ENCODE results near the gene CDKN3. TPM values are rescaled to one million over a fixed set of nuclear protein-coding genes. Genes with fewer than 3 reads are reported as not detected.
"Not testable (repeated sequence)": the region's sequence is repeated elsewhere in the genome, so short reads cannot be mapped to it uniquely, and the experiment has no call there.

Gene CDKN3
- total RNA-seq, 1 donor from 2014 or later = 152 TPM

DNA sequence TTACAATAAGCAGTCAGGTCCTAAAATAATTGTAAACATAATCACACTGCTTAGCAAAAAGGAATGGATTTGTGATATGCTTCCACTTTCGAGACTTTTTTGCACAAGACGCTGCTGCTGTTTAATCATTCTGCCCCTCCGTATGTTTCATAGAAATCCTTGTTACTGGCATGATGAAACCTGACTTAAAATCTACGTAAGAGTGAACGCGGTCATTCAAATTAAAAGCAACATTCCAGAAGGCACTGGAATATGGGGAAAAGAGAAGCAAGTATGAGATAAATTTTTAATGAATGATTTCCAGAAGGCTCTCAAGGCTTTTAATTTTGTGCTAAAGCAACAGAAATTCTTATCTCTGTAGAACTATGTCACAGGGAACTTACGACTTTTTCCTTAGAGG is 43.2 kb downstream of the CDKN3 start:
- Mint-ChIP-seq H3K4me1 (peaks cover 36% of the 10 kb centered on the region), H3K36me3 (peaks cover 12% of the 10 kb centered on the region), H3K9me3 (no peaks in the 10 kb centered on the region), H3K27me3 (ENCODE audit: insufficient read depth, low read depth) (no peaks in the 10 kb centered on the region), H3K27ac (peak overlapping the region; percentile 98), H3K4me3 (peak overlapping the region; percentile 94)
- Histone ChIP-seq H3K79me2 (ENCODE audit: low read depth) (peaks cover 57% of the 10 kb centered on the region), H3K27ac (peak overlapping the region; percentile 97), H3K9me3 (ENCODE audit: low read depth) (no peaks in the 10 kb centered on the region), H3K27me3 (no peaks in the 10 kb centered on the region), H4K20me1 (ENCODE audit: low read depth) (peaks cover 12% of the 10 kb centered on the region), H3K4me3 (peak overlapping the region; percentile 91), H2AFZ (replicated peaks) (no peak overlapping the region), H3F3A (ENCODE audit: low read depth) (peaks cover 31% of the 10 kb centered on the region), H3K36me3 (no peaks in the 10 kb centered on the region), H3K4me2 (peak overlapping the region; percentile 88), H3K4me1 (peaks cover 42% of the 10 kb centered on the region), H3K9ac (peak overlapping the region; percentile 71)
- TF ChIP-seq EZH2phosphoT487 (IDR thresholded peaks at IDR 0.05) = no peak
- TF ChIP-seq, protein P1, sequence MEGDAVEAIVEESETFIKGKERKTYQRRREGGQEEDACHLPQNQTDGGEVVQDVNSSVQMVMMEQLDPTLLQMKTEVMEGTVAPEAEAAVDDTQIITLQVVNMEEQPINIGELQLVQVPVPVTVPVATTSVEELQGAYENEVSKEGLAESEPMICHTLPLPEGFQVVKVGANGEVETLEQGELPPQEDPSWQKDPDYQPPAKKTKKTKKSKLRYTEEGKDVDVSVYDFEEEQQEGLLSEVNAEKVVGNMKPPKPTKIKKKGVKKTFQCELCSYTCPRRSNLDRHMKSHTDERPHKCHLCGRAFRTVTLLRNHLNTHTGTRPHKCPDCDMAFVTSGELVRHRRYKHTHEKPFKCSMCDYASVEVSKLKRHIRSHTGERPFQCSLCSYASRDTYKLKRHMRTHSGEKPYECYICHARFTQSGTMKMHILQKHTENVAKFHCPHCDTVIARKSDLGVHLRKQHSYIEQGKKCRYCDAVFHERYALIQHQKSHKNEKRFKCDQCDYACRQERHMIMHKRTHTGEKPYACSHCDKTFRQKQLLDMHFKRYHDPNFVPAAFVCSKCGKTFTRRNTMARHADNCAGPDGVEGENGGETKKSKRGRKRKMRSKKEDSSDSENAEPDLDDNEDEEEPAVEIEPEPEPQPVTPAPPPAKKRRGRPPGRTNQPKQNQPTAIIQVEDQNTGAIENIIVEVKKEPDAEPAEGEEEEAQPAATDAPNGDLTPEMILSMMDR (IDR thresholded peaks at IDR 0.05) = no peak
- TF ChIP-seq EZH2 (IDR thresholded peaks at IDR 0.05) = no peak
- no peak for DNase-seq (ENCODE audit: low spot score)

- peaks cover 8% of the 10 kb centered on the region for H4K20me1 ChIP-seq (ENCODE audit: low read depth)
- H3K4me1 ChIP-seq = peaks cover 38% of the 10 kb centered on the region
- peak overlapping the region; percentile 71 for H3K9ac ChIP-seq
- no peaks in the 10 kb centered on the region for H3K27me3 Mint-ChIP-seq (ENCODE audit: insufficient read depth, low read depth)
- no peak for DNase-seq (ENCODE audit: low spot score)
- no peaks in the 10 kb centered on the region for H3K9me3 Mint-ChIP-seq
- TF ChIP-seq EZH2phosphoT487 (IDR thresholded peaks at IDR 0.05) (no peak), EZH2 (IDR thresholded peaks at IDR 0.05) (no peak)
- TF ChIP-seq, protein P1 (IDR thresholded peaks at IDR 0.05) = no peak
- H2AFZ ChIP-seq (replicated peaks) = peak overlapping the region; percentile 70
- no peaks in the 10 kb centered on the region for H3K27me3 ChIP-seq
- H3K27ac Mint-ChIP-seq = peak overlapping the region; percentile 98
- H3K36me3 ChIP-seq = no peaks in the 10 kb centered on the region
- H3K27ac ChIP-seq = peak overlapping the region; percentile 97
- peaks cover 52% of the 10 kb centered on the region for H3K79me2 ChIP-seq (ENCODE audit: low read depth)
- peak overlapping the region; percentile 88 for H3K4me2 ChIP-seq
- H3K4me3 ChIP-seq = peak overlapping the region; percentile 91
- no peaks in the 10 kb centered on the region for H3K9me3 ChIP-seq (ENCODE audit: low read depth)
- H3K36me3 Mint-ChIP-seq = peaks cover 12% of the 10 kb centered on the region
- peaks cover 34% of the 10 kb centered on the region for H3K4me1 Mint-ChIP-seq
- peaks cover 31% of the 10 kb centered on the region for H3F3A ChIP-seq (ENCODE audit: low read depth)
- H3K4me3 Mint-ChIP-seq = peak overlapping the region; percentile 94
Measured at GRCh38 chr14:54440476-54440872, 43.7 kb downstream of the CDKN3 start.

GRCh38 chr14:54440873-54441868 is 44.4 kb downstream of the CDKN3 start, which contains the start of gene CNIH1:
Gene CNIH1, minus strand, starts transcription at chr14:54441374. Its CDS starts 47 bp downstream, at chr14:54441327.
- H3K4me2 ChIP-seq = peak within 1 kb of the TSS; percentile 88
- Mint-ChIP-seq H3K27ac (peak within 1 kb of the TSS; percentile 98), H3K4me3 (peak within 1 kb of the TSS; percentile 94), H3K9me3 (no peaks in the 10 kb centered on the region), H3K4me1 (peaks cover 35% of the 10 kb centered on the region), H3K27me3 (ENCODE audit: insufficient read depth, low read depth) (peaks cover 4% of the 10 kb centered on the region), H3K36me3 (peaks cover 10% of the 10 kb centered on the region)
- H4K20me1 ChIP-seq (ENCODE audit: low read depth) = peaks cover 4% of the 10 kb centered on the region
- H3F3A ChIP-seq (ENCODE audit: low read depth) = peaks cover 31% of the 10 kb centered on the region
- peak; percentile 97 for DNase-seq (ENCODE audit: low spot score)
- no peaks in the 10 kb centered on the region for H3K27me3 ChIP-seq
- H3K9me3 ChIP-seq (ENCODE audit: low read depth) = no peaks in the 10 kb centered on the region
- peak within 1 kb of the TSS; percentile 71 for H3K9ac ChIP-seq
- H3K4me3 ChIP-seq = peak within 1 kb of the TSS; percentile 91
- peaks cover 45% of the 10 kb centered on the region for H3K79me2 ChIP-seq (ENCODE audit: low read depth)
- H3K27ac ChIP-seq = peak within 1 kb of the TSS; percentile 97
- peak within 1 kb of the TSS; percentile 78 for H2AFZ ChIP-seq (replicated peaks)
- peaks cover 31% of the 10 kb centered on the region for H3K4me1 ChIP-seq
- peak; percentile 36 for TF ChIP-seq EZH2 (IDR thresholded peaks at IDR 0.05)
- no peak for TF ChIP-seq EZH2phosphoT487 (IDR thresholded peaks at IDR 0.05)
- TF ChIP-seq, protein P1 (IDR thresholded peaks at IDR 0.05) = peak; percentile 93
- H3K36me3 ChIP-seq = no peaks in the 10 kb centered on the region

DNA sequence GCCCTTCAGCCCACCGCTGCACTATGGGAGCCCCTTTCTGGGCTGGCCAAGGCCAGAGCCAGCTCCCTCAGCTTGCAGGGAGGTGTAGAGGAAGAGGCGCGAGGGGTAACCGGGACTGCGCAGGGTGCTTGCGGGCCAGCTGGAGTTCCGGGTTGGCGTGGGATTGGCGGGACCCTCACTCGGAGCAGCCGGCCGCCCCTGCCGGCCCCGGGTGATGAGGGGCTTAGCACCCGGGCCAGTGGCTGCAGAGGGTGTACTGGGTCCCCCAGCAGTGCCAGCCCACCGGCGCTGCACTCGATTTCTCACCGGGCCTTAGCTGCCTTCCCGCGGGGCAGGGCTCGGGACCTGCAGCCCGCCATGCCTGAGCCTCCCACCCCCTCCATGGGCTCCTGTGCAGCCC is 46.2 kb downstream of the CDKN3 start:
- H3K4me2 ChIP-seq; H3K27ac ChIP-seq; H3K9me3 ChIP-seq (ENCODE audit: low read depth); H3K4me3 ChIP-seq; H4K20me1 ChIP-seq (ENCODE audit: low read depth); H3K9ac ChIP-seq; DNase-seq (ENCODE audit: low spot score); H3K4me3 Mint-ChIP-seq; H3K27me3 ChIP-seq; H2AFZ ChIP-seq (replicated peaks); H3K27ac Mint-ChIP-seq; H3K36me3 ChIP-seq; H3K27me3 Mint-ChIP-seq (ENCODE audit: insufficient read depth, low read depth); H3K9me3 Mint-ChIP-seq: not testable (repeated sequence)
- Histone ChIP-seq H3K79me2 (ENCODE audit: low read depth) (peaks cover 28% of the 10 kb centered on the region), H3K4me1 (peaks cover 14% of the 10 kb centered on the region), H3F3A (ENCODE audit: low read depth) (peaks cover 19% of the 10 kb centered on the region)
- Mint-ChIP-seq H3K4me1 (peaks cover 25% of the 10 kb centered on the region), H3K36me3 (peaks cover 10% of the 10 kb centered on the region)
